Karpas-422 (cell line): ENCODE results near the gene ZNF665. TPM values are rescaled to one million over a fixed set of nuclear protein-coding genes. Genes with fewer than 3 reads are reported as not detected.

ENCODE experiments used
- DNase-seq: peaks from one replicate; pipeline ENCODE4 v3.0.0-alpha.2; 2015
- H2AFZ ChIP-seq: fragments of 200-600 bp; sonication (generic); 2 replicates; pipeline ENCODE4 v1.6.1; 2014; ENCODE audit warnings: antibody characterized with exemption, low read length, mixed read lengths
- H3K27ac ChIP-seq: fragments of 200-600 bp; sonication (generic); 2 replicates; pipeline ENCODE4 v1.5.1; 2014; ENCODE audit warnings: mild to moderate bottlenecking, low read length, moderate library complexity
- H3K27me3 ChIP-seq: fragments of 200-600 bp; sonication (generic); 2 replicates; pipeline ENCODE4 v1.6.1; 2014; ENCODE audit warnings: low read length, mixed read lengths
- H3K36me3 ChIP-seq: fragments of 200-600 bp; sonication (generic); 2 replicates; pipeline ENCODE4 v1.6.1; 2014; ENCODE audit warnings: low read length, mixed read lengths; ENCODE audit not compliant: insufficient read depth
- H3K4me1 ChIP-seq: fragments of 200-600 bp; sonication (generic); 2 replicates; pipeline ENCODE4 v1.6.1; 2014; ENCODE audit warnings: mild to moderate bottlenecking, low read length, mixed read lengths
- H3K4me2 ChIP-seq: fragments of 200-600 bp; sonication (generic); 2 replicates; pipeline ENCODE4 v1.6.1; 2014; ENCODE audit warnings: low read length, low read depth, mild to moderate bottlenecking; ENCODE audit not compliant: poor library complexity, severe bottlenecking
- H3K4me3 ChIP-seq: fragments of 200-600 bp; sonication (generic); 2 replicates; pipeline ENCODE4 v1.5.1; 2014; ENCODE audit warnings: mild to moderate bottlenecking, antibody characterized with exemption, low read length, mixed read lengths
- H3K79me2 ChIP-seq: fragments of 200-600 bp; sonication (generic); 2 replicates; pipeline ENCODE4 v1.6.1; 2014; ENCODE audit warnings: mild to moderate bottlenecking, low read length, mixed read lengths
- H3K9ac ChIP-seq: fragments of 200-600 bp; sonication (generic); 2 replicates; pipeline ENCODE4 v1.6.0; 2014; ENCODE audit warnings: low read length
- H3K9me2 ChIP-seq: fragments of 200-600 bp; sonication (generic), shearing (Covaris generic); replicated peaks from 2 replicates; pipeline ENCODE4 v1.6.0; 2014; ENCODE audit warnings: mild to moderate bottlenecking, low read length, moderate library complexity; ENCODE audit not compliant: insufficient read depth
- H3K9me3 ChIP-seq: fragments of 300-700, 200-600 bp; sonication (generic); 2 replicates; pipeline ENCODE4 v1.6.1; 2014; ENCODE audit warnings: low read length, mixed read lengths
- H4K20me1 ChIP-seq: fragments of 200-600 bp; sonication (generic); 2 replicates; pipeline ENCODE4 v1.6.1; 2014; ENCODE audit warnings: mild to moderate bottlenecking, antibody characterized with exemption, low read length, low read depth; ENCODE audit not compliant: insufficient read depth
- total RNA-seq: library from RNA; depleted of rRNA; stranded (reverse); fragments of >200 nt; shearing (Covaris generic); gene quantifications from 2 replicates; pipeline ENCODE4 v1.2.3, GENCODE V29; 2014; ENCODE audit warnings: low replicate concordance; rRNA removed

ZNF665 gene
- total RNA-seq, 1 experiment from 2014 or later: 52.1 TPM

- no peak for DNase-seq
- H3K4me2 ChIP-seq: no peak overlapping the region
- no peak overlapping the region for H2AFZ ChIP-seq
These were observed 69.8 kb downstream of the ZNF665 start for GRCh38 chr19:53123400-53123799.

More at GRCh38 chr19:53123400-53123799, 69.8 kb downstream of the ZNF665 start:
- Histone ChIP-seq H3K9me2 (no peaks in the 10 kb centered on the region), H3K9me3 (no peaks in the 10 kb centered on the region; the same call in 1 of the 2 replicates), H3K36me3 (peaks cover 10% of the 10 kb centered on the region), H3K27ac (no peak overlapping the region), H3K79me2 (peaks cover 24% of the 10 kb centered on the region), H4K20me1 (no peaks in the 10 kb centered on the region), H3K4me3 (no peak overlapping the region), H3K27me3 (no peaks in the 10 kb centered on the region), H3K4me1 (peaks cover 6% of the 10 kb centered on the region), H3K9ac (no peak overlapping the region)

Other genes starting within 250 kb of the ZNF665 start
- 15.2 and 20.0 TPM in 2 replicates for gene ZNF816, start 230.5 kb downstream of the ZNF665 start, total RNA-seq
- 0.52 and 2.7 TPM in 2 replicates for gene ERVV-1, start 179.4 kb downstream of the ZNF665 start, total RNA-seq
- 0.29 TPM in 1 of 2 replicates, not detected in the other for gene ERVV-2, start 148.6 kb downstream of the ZNF665 start, total RNA-seq
- gene ZNF160, start 89.9 kb downstream of the ZNF665 start, total RNA-seq: 97.3 and 122 TPM in 2 replicates
- 9.1 and 11.1 TPM in 2 replicates for gene ZNF415, start 60.4 kb downstream of the ZNF665 start, total RNA-seq
- 11.3 and 17.6 TPM in 2 replicates for gene ZNF347, start 34.3 kb downstream of the ZNF665 start, total RNA-seq
- not detected in 2 replicates for gene ZNF677, start 61.5 kb upstream of the ZNF665 start, total RNA-seq
- not detected in 2 replicates for gene VN1R2, start 64.9 kb upstream of the ZNF665 start, total RNA-seq
- gene VN1R4, start 74.4 kb upstream of the ZNF665 start, total RNA-seq: not detected in 2 replicates
- 8.9 and 18.7 TPM in 2 replicates for gene ZNF845, start 140.4 kb upstream of the ZNF665 start, total RNA-seq
- 24.8 and 47.1 TPM in 2 replicates for gene ZNF525, start 172.3 kb upstream of the ZNF665 start, total RNA-seq
- gene ZNF765, start 201.8 kb upstream of the ZNF665 start, total RNA-seq: 21.4 and 26.9 TPM in 2 replicates
- 21.8 and 29.6 TPM in 2 replicates for gene ZNF761, start 238.6 kb upstream of the ZNF665 start, total RNA-seq